Measurements from ENCODE around the gene B3GALT4. TPM values are rescaled to one million over a fixed set of nuclear protein-coding genes. Genes with fewer than 3 reads are reported as not detected.
A peak's percentile ranks its signal among the peaks of the same experiment; 100 is the strongest.

Gene B3GALT4
- total and polyA plus RNA-seq, 2 of the 13 experiments (the other 11 are each of a cell fraction or from before 2014, with no cell fraction given): 0.04 to 0.27 TPM

- TF ChIP-seq TRIM22 (IDR thresholded peaks at IDR 0.05) (no peak), TBL1XR1 (IDR thresholded peaks at IDR 0.05; ENCODE audit: borderline replicate concordance, low read length, partially characterized antibody) (no peak), ZMYM3 (CRISPR knock-in tag; IDR thresholded peaks at IDR 0.05) (0 out of 2 replicates have a peak, but pooled peaks have one; percentile 19), GATAD1 (CRISPR knock-in tag; IDR thresholded peaks at IDR 0.05) (0 out of 2 replicates have a peak, but pooled peaks have one; percentile 39), SAFB2 (CRISPR knock-in tag; IDR thresholded peaks at IDR 0.05; ENCODE audit: borderline replicate concordance, low read depth) (no peak), NFYB (CRISPR knock-in tag; IDR thresholded peaks at IDR 0.05) (no peak), TBX3 (IDR thresholded peaks at IDR 0.05; ENCODE audit: borderline replicate concordance) (no peak), SRY (CRISPR knock-in tag; IDR thresholded peaks at IDR 0.05) (no peak), ZNF619 (CRISPR knock-in tag; IDR thresholded peaks at IDR 0.05) (no peak; the same call in 1 of the 2 replicates), ZSCAN12 (CRISPR knock-in tag; IDR thresholded peaks at IDR 0.05) (no peak), MED1 (CRISPR knock-in tag; IDR thresholded peaks at IDR 0.05) (no peak), ZNF781 (CRISPR knock-in tag; IDR thresholded peaks at IDR 0.05; ENCODE audit: borderline replicate concordance, not compliant biosample characterization) (peak; percentile 46), ARNT2 (CRISPR knock-in tag; IDR thresholded peaks at IDR 0.05; ENCODE audit: low read depth) (no peak), TFE3 (CRISPR knock-in tag; IDR thresholded peaks at IDR 0.05) (no peak), EEA1 (CRISPR knock-in tag; IDR thresholded peaks at IDR 0.05; ENCODE audit: borderline replicate concordance) (no peak), THYN1 (CRISPR knock-in tag; IDR thresholded peaks at IDR 0.05; ENCODE audit: borderline replicate concordance, low read depth) (no peak), SP2 (CRISPR knock-in tag; IDR thresholded peaks at IDR 0.05) (0 out of 2 replicates have a peak, but pooled peaks have one; percentile 20), HDAC2 (CRISPR knock-in tag; IDR thresholded peaks at IDR 0.05) (no peak), ZSCAN22 (CRISPR knock-in tag; IDR thresholded peaks at IDR 0.05) (no peak), HMGXB3 (CRISPR knock-in tag; IDR thresholded peaks at IDR 0.05; ENCODE audit: borderline replicate concordance) (no peak), ZNF350 (CRISPR knock-in tag; IDR thresholded peaks at IDR 0.05; ENCODE audit: borderline replicate concordance, low read depth) (no peak), MIER3 (CRISPR knock-in tag; IDR thresholded peaks at IDR 0.05; ENCODE audit: borderline replicate concordance) (no peak), REPIN1 (CRISPR knock-in tag; IDR thresholded peaks at IDR 0.05; ENCODE audit: borderline replicate concordance, low read depth) (no peak)
Measured at GRCh38 chr6:33297956-33298772, 21.2 kb downstream of the B3GALT4 start (continued).
